Osteoblast (primary cell): ENCODE results near the gene MAU2. TPM values are rescaled to one million over a fixed set of nuclear protein-coding genes. Genes with fewer than 3 reads are reported as not detected.
"Not testable (repeated sequence)": the region's sequence is repeated elsewhere in the genome, so short reads cannot be mapped to it uniquely, and the experiment has no call there.

Experiments
- DNase-seq: peaks from one replicate; pipeline ENCODE4 v3.0.0; 2011; ENCODE audit warnings: low spot score, mixed read lengths; ENCODE audit not compliant: insufficient read length; ENCODE audit errors: missing footprints
- H2AFZ ChIP-seq: 2 replicates; pipeline ENCODE4 v1.6.0; 2011; ENCODE audit warnings: mild to moderate bottlenecking, low read length
- H3K27ac ChIP-seq: 2 replicates; pipeline ENCODE4 v1.5.1; 2011; ENCODE audit warnings: mild to moderate bottlenecking, low read depth, low read length, moderate library complexity
- H3K27me3 ChIP-seq: 2 replicates; pipeline ENCODE4 v1.6.0; 2012; ENCODE audit warnings: mild to moderate bottlenecking, control low read depth, inconsistent platforms, low read length, moderate library complexity; ENCODE audit not compliant: insufficient read depth
- H3K36me3 ChIP-seq: 2 replicates; pipeline ENCODE4 v1.5.1; 2011; ENCODE audit warnings: mild to moderate bottlenecking, low read length, control low read depth, moderate library complexity; ENCODE audit not compliant: insufficient read depth
- H3K4me1 ChIP-seq: 2 replicates; pipeline ENCODE4 v1.5.1; 2011; ENCODE audit warnings: mild to moderate bottlenecking, low read length, control low read depth, moderate library complexity; ENCODE audit not compliant: insufficient read depth
- H3K4me2 ChIP-seq: 2 replicates; pipeline ENCODE4 v1.6.0; 2011; ENCODE audit warnings: mild to moderate bottlenecking, low read length; ENCODE audit not compliant: insufficient read depth
- H3K4me3 ChIP-seq: fragments of 200-600 bp; sonication (generic); 3 replicates; pipeline ENCODE4 v1.5.1; 2012; ENCODE audit warnings: mild to moderate bottlenecking, low read length, inconsistent platforms; ENCODE audit not compliant: insufficient read depth
- H3K79me2 ChIP-seq: 2 replicates; pipeline ENCODE4 v1.6.0; 2012; ENCODE audit warnings: mild to moderate bottlenecking, low read length, control low read depth, inconsistent platforms; ENCODE audit not compliant: insufficient read depth
- H3K9me3 ChIP-seq: 2 replicates; pipeline ENCODE4 v1.5.1; 2011; ENCODE audit warnings: low read depth, low read length, control low read depth
- H4K20me1 ChIP-seq: 2 replicates; pipeline ENCODE4 v1.6.0; 2012; ENCODE audit warnings: mild to moderate bottlenecking, low read length, control low read depth; ENCODE audit not compliant: insufficient read depth
- total RNA-seq: library from RNA; depleted of rRNA; stranded (reverse); fragments of >200 nt; gene quantifications from 2 replicates; pipeline ENCODE4 v1.2.3, GENCODE V29; 2012
- TF ChIP-seq, protein P1 (sequence below): IDR thresholded peaks from 2 replicates; pipeline ENCODE4 v1.5.1; 2011; ENCODE audit warnings: mild to moderate bottlenecking, low read depth, low read length, moderate library complexity; ENCODE audit errors: extremely low read depth

The MAU2 gene
- total RNA-seq, 1 donor, result 39.1 TPM

GRCh38 chr19:19349365-19349764 is 28.7 kb downstream of the MAU2 start:
- Histone ChIP-seq H3K27me3 (no peaks in the 10 kb centered on the region), H3K9me3 (no peaks in the 10 kb centered on the region), H3K36me3 (peaks cover 82% of the 10 kb centered on the region), H3K4me3 (no peak overlapping the region), H3K27ac (no peak overlapping the region), H2AFZ (no peak overlapping the region), H3K79me2 (no peaks in the 10 kb centered on the region), H4K20me1 (peaks cover 4% of the 10 kb centered on the region), H3K4me2 (no peak overlapping the region), H3K4me1 (peaks cover 8% of the 10 kb centered on the region)
- TF ChIP-seq, protein P1, sequence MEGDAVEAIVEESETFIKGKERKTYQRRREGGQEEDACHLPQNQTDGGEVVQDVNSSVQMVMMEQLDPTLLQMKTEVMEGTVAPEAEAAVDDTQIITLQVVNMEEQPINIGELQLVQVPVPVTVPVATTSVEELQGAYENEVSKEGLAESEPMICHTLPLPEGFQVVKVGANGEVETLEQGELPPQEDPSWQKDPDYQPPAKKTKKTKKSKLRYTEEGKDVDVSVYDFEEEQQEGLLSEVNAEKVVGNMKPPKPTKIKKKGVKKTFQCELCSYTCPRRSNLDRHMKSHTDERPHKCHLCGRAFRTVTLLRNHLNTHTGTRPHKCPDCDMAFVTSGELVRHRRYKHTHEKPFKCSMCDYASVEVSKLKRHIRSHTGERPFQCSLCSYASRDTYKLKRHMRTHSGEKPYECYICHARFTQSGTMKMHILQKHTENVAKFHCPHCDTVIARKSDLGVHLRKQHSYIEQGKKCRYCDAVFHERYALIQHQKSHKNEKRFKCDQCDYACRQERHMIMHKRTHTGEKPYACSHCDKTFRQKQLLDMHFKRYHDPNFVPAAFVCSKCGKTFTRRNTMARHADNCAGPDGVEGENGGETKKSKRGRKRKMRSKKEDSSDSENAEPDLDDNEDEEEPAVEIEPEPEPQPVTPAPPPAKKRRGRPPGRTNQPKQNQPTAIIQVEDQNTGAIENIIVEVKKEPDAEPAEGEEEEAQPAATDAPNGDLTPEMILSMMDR, result no peak
- DNase-seq, result peak; percentile 73

DNA sequence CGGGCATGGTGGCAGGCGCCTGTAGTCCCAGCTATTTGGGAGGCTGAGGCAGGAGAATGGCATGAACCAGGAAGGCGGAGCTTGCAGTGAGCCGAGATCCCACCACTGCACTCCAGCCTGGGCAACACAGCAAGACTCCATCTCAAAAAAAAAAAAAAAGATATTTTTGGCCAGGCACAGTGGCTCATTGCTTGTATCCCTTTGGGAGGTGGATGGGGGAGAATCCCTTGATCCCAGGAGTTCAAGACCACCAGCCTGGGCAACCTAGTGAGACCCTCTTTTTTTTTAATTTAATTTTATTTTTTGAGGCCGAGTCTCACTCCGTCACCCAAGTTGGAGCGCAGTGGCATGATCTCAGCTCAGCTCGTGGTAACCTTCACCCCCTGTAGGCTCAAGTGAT is 30.1 kb downstream of the MAU2 start:
- peaks cover 82% of the 10 kb centered on the region for H3K36me3 ChIP-seq
- H3K4me3 ChIP-seq, H3K27ac ChIP-seq, H3K79me2 ChIP-seq, H3K9me3 ChIP-seq, H3K4me1 ChIP-seq, DNase-seq, H2AFZ ChIP-seq, H3K4me2 ChIP-seq, H3K27me3 ChIP-seq, H4K20me1 ChIP-seq: not testable (repeated sequence)

- no peak overlapping the region for H3K27ac ChIP-seq
- no peak overlapping the region for H3K4me2 ChIP-seq
- H3K27me3 ChIP-seq, result no peaks in the 10 kb centered on the region
- H3K79me2 ChIP-seq, result no peaks in the 10 kb centered on the region
- H4K20me1 ChIP-seq, result peaks cover 4% of the 10 kb centered on the region
- DNase-seq, result peak; percentile 46
- peaks cover 5% of the 10 kb centered on the region for H3K4me1 ChIP-seq
- peaks cover 82% of the 10 kb centered on the region for H3K36me3 ChIP-seq
- H3K4me3 ChIP-seq, result no peak overlapping the region
- no peak overlapping the region for H2AFZ ChIP-seq
- TF ChIP-seq, protein P1, result no peak
- H3K9me3 ChIP-seq, result no peaks in the 10 kb centered on the region
These were observed 32.2 kb downstream of the MAU2 start for GRCh38 chr19:19352823-19353222.

GRCh38 chr19:19354007-19354406 is 33.4 kb downstream of the MAU2 start:
- no peaks in the 10 kb centered on the region for H3K79me2 ChIP-seq
- no peaks in the 10 kb centered on the region for H3K9me3 ChIP-seq
- no peaks in the 10 kb centered on the region for H3K27me3 ChIP-seq
- H3K4me1 ChIP-seq, result no peaks in the 10 kb centered on the region
- no peak overlapping the region for H2AFZ ChIP-seq
- DNase-seq, result peak; percentile 38
- H4K20me1 ChIP-seq, result no peaks in the 10 kb centered on the region
- no peak overlapping the region for H3K4me2 ChIP-seq
- H3K27ac ChIP-seq, result no peak overlapping the region
- H3K4me3 ChIP-seq, result no peak overlapping the region
- H3K36me3 ChIP-seq, result peaks cover 81% of the 10 kb centered on the region
- TF ChIP-seq, protein P1, result no peak

DNA sequence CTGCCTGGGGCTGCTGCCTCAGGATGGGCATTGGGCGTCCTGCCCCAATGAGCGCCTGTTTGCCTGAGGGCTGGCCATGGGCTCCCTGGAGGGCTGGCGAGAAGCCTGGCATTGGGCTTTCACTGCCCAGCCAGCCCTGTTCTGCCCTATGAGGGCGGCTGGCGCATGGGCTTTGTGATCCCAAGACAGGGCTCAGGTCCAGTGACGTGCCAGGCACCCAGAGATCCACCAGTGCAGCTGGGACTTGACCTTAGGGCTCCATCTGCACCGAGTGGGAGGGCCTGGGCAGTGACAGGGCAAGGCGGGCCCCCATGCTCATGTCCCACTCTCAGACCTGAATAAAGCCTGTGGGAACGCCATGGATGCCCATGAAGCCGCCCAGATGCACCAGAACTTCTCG is 34.3 kb downstream of the MAU2 start:
- peak; percentile 59 for DNase-seq
- no peaks in the 10 kb centered on the region for H3K9me3 ChIP-seq
- H3K4me3 ChIP-seq, result no peak overlapping the region
- H3K36me3 ChIP-seq, result peaks cover 73% of the 10 kb centered on the region
- H3K4me1 ChIP-seq, result no peaks in the 10 kb centered on the region
- TF ChIP-seq, protein P1, result no peak
- no peaks in the 10 kb centered on the region for H3K79me2 ChIP-seq
- H2AFZ ChIP-seq, result no peak overlapping the region
- no peak overlapping the region for H3K4me2 ChIP-seq
- no peaks in the 10 kb centered on the region for H3K27me3 ChIP-seq
- H3K27ac ChIP-seq, result no peak overlapping the region
- no peaks in the 10 kb centered on the region for H4K20me1 ChIP-seq
